Fibroblast of the aortic adventitia (primary cell): ENCODE results near the gene RNF213. TPM values are rescaled to one million over a fixed set of nuclear protein-coding genes. Genes with fewer than 3 reads are reported as not detected.
"Not testable (repeated sequence)": the region's sequence is repeated elsewhere in the genome, so short reads cannot be mapped to it uniquely, and the experiment has no call there.

Source experiments
- DNase-seq: peaks from one replicate; pipeline ENCODE4 v3.0.0-alpha.2; 2010; ENCODE audit warnings: low read depth
- H3K4me3 ChIP-seq: 2 replicates; pipeline ENCODE4 v1.5.1; 2011; ENCODE audit warnings: low read depth, mild to moderate bottlenecking, control low read depth, low read length, moderate library complexity
- CTCF ChIP-seq: IDR thresholded peaks from 2 replicates; pipeline ENCODE4 v1.5.1; 2011; ENCODE audit warnings: mild to moderate bottlenecking, low read length, control low read depth, inconsistent platforms; ENCODE audit not compliant: insufficient read depth
- total RNA-seq: library from RNA; depleted of rRNA; stranded (reverse); fragments of >200 nt; gene quantifications from 2 replicates; pipeline ENCODE4 v1.2.3, GENCODE V29; 2012; ENCODE audit warnings: low replicate concordance

RNF213 gene
- total RNA-seq, 1 donor = 143 TPM

DNA sequence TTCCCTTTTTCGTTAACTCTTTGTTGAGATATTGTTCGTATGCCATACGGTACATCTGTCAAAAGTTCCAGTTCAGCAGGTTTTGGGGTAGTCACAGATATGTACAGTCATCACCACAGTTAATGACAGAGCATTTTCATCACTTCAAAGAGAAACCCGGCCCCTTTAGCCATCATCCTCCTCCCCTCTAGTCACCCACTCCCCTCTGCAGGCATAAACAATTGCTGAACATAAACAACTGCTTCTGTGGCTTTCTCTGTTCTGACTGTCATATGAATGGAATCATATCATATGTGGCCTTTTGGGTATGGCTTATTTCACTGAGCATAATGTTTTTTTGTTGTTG, 59.3 kb downstream of the RNF213 start:
- H3K4me3 ChIP-seq = no peak overlapping the region
- no peak for DNase-seq
- no peak for TF ChIP-seq CTCF

DNA sequence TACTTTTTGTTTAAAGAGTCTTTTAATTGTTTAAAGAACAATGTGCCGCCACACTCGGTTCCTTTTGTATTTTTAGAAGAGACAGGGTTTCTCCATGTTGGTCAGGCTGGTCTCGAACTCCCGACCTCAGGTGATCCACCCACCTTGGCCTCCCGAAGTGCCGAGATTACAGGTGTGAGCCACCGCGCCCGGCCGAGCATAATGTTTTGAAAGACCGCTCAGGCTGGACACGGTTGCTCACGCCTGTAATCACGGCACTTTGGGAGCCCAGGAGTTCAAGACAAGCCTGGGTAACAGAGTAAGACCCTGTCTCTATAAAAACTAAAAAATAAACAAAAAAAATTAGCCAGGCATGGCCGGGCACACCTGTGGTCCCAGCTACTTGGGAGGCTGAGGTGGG, 59.8 kb downstream of the RNF213 start:
- no peak for DNase-seq
- TF ChIP-seq CTCF = no peak
- no peak overlapping the region for H3K4me3 ChIP-seq

DNA sequence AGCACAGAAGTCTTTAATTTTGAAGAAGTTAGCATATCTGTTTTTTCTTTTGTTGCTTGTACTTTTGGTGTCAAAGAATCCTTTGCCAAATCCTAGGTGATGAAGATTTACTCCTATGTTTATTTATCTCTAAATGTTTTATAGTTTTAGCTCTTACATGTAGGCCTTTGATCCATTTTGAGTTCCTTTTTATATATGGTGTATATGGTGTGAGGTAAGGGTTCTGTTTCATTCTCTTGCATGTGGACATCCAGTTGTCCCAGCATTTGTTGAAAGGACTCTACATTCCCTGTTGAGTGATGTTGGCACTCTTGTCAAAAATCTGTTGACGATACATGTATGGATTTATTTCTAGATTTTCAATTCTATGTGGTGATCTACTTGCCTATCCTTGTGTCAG, 62.2 kb downstream of the RNF213 start:
- TF ChIP-seq CTCF = no peak
- no peak for DNase-seq
- H3K4me3 ChIP-seq = no peak overlapping the region

GRCh38 chr17:80323982-80324381, 63.3 kb downstream of the RNF213 start:
- DNase-seq = no peak
- no peak for TF ChIP-seq CTCF
- H3K4me3 ChIP-seq = no peak overlapping the region

DNA sequence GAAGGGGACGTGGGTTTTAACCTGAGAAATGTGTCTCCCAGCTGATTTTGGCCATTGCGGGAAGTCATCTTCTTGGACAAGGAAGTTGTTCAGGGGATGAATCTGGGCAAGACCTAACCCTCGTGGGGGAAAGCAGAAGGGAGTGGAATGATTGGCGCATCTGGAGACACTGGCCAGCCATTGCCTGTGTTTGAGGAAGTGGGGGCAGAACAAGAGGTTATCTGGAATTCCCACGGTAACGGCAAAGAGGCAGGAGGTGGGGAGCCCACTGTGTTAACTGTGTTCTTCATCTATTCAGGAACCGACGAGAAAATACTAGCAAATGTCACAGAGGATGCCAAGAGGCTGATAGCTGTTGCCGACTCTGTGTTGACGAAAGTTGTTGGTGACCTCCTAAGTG, 66.9 kb downstream of the RNF213 start:
- DNase-seq = no peak
- no peak for TF ChIP-seq CTCF
- no peak overlapping the region for H3K4me3 ChIP-seq

GRCh38 chr17:80328634-80329380, 68.2 kb downstream of the RNF213 start:
- no peak overlapping the region for H3K4me3 ChIP-seq
- DNase-seq = no peak
- no peak for TF ChIP-seq CTCF

GRCh38 chr17:80329421-80329820, 68.8 kb downstream of the RNF213 start:
- H3K4me3 ChIP-seq, DNase-seq: not testable (repeated sequence)
